GM19455 (cell line): ENCODE results near the gene CAMK4.

ENCODE experiments used
- ATAC-seq: cut with Tn5 transposase; IDR thresholded peaks from one replicate; pipeline ENCODE4 v1.9.1; 2021; ENCODE audit not compliant: unreplicated experiment

Gene CAMK4

GRCh38 chr5:111223787-111224560, at the start of gene CAMK4:
Gene CAMK4, plus strand, starts transcription at chr5:111224384. Its CDS starts 100 bp downstream, at chr5:111224484.
- peak; percentile 74 for ATAC-seq

- no peak for ATAC-seq
Observed at GRCh38 chr5:111183064-111183463, 41.1 kb upstream of the CAMK4 start.

GRCh38 chr5:111187079-111187478, 37.1 kb upstream of the CAMK4 start:
- no peak for ATAC-seq

DNA sequence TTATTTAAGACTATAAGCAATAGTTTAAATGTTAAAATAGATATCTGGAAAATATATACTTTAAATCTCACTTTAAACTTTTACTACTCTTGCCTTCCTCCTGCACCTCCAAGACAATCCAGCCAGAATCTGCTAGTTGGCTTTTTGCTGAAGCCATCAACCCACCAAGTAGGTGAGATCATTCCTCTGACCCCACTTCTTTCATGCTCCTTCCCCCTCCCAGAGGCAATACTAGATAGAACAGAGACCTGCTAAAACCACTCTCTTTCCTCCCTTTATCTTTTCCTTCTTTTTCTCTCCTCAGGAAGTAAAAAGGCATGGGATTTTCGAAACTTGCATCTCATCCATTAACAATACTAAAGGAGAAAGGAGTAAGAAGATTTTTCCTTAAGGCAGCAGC, 30.1 kb upstream of the CAMK4 start:
- ATAC-seq, result no peak

DNA sequence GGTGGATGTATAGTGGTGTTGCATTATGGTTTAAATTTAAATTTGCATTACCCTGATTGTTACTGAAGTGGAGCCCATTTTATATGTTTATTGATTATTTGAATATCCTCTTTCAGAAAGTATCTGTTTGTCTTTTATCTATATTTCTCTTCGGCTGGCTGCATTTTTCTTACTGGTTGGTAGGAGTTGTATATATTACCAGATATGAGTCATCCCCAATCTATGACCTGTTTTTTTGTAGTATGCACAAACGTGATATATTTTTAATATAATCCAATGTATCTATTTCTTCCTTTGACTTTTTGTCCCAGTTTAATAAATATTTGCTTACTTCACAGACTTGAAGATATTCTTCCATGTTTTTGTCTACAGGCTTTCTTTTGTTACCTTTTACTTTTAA, 29.3 kb upstream of the CAMK4 start:
- no peak for ATAC-seq

- ATAC-seq, result no peak
Observed at GRCh38 chr5:111197523-111197922, 26.7 kb upstream of the CAMK4 start.

DNA sequence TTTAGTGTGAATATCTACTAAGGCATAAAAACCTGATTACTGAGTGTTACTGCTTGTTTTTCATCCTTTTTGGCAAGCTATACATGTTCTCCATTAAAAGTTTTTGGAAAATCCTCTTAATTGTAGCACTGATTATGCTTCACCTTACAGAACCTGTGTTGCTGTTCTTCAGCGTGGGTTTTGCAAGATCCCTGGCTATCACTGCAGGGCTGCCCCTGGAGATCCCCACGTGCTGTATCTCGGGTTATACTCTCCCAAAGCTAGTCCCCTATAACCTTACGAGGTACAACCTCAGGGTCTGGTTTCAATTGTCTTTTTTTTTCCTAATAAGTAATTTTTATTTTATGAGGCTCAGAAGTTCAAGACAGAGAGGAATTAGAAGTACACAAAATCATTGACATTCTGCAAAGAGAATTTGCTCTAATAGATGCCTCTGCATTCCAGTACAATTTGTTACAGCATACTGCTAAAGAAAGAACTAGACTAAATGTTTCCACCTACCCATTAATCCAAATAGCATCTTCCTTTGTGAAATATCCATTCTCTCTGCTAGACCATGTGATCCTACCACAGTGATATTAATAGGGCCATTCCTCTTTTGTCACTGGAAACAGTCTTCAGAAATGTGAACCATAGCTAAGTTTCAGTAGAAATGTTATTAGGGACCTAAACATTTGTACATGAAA, 25.8 kb upstream of the CAMK4 start:
- no peak for ATAC-seq

DNA sequence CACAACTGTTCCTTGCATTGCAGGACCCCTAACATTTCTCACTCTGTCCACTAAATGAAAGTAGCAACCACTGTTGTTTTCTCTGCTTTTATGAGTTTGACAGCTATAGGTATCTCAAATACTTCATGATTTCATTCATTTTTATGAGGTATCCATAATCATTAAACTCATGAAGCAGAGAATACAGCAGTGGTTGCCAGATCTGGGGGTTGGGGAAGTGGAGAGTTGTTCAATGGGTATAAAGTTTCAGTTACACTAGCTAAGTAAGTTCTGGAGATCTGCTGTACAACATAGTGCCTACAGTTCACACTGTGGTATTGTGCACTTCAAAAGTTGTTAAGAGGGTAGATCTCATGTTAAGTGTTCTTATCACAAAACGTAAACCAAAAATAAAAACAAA, 23.4 kb upstream of the CAMK4 start:
- no peak for ATAC-seq

DNA sequence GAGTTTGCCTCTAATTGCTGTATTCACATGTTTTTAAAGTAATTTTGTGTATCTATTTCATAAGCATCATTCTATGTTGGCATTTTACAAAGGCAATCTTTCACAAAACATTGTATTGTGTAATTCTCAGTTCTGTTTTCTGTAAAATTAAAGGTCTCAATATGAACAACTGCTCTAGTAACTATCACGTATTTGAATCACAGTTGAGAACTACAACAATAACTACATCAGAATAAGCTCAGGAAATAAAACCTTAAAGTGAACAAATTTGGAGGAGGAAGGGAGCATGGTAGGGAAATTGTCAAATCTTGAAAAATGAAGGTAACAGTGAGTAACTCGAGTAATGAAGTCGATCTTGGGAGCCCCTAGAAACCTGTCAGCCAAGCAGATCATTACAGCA, 22.5 kb upstream of the CAMK4 start:
- no peak for ATAC-seq

GRCh38 chr5:111211341-111211740, 12.8 kb upstream of the CAMK4 start:
- peak; percentile 75 for ATAC-seq

GRCh38 chr5:111214052-111214742, 10.0 kb upstream of the CAMK4 start:
- no peak for ATAC-seq

- ATAC-seq, result no peak
Observed at GRCh38 chr5:111215971-111216370, 8.2 kb upstream of the CAMK4 start.

GRCh38 chr5:111221139-111221538, 3.0 kb upstream of the CAMK4 start:
- ATAC-seq, result no peak

DNA sequence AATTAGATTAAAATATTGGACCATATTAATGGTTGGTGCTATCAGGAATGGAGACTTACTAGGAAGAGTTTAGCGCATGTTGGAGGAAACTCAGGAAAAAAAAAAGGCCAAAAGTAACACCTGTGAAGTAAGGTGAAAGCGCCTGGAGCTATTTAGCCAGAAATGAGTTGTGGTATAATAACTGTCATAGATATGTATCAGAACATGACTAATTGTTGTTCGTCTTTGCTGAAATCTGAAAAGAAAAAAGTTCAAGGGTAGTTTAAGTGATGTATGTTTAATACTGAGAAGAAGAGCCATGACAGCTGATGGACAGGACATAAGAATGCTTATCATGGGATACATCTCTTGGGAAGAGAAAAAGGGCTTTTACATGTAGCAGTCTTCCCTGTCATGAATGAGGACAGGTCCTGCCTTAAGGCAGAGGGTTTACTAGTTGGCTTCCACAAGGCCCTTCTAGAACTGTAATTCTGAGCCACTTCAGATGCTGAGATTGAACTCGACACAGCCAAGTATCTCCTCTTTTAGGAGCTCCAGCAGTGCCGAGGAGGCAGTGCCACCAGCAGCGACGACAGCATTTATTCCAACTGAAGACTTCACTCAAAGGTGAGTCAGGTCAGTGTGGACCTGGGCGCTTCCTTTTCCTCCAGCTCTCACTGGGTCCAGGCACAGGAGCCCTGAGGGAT, 940 bp upstream of the CAMK4 start:
- no peak for ATAC-seq

- peak; percentile 30 for ATAC-seq
Observed at GRCh38 chr5:111224561-111225345, 569 bp downstream of the CAMK4 start.

GRCh38 chr5:111225926-111226325, 1.7 kb downstream of the CAMK4 start:
- ATAC-seq, result no peak

- ATAC-seq, result no peak
Observed at GRCh38 chr5:111226556-111226955, 2.4 kb downstream of the CAMK4 start.

DNA sequence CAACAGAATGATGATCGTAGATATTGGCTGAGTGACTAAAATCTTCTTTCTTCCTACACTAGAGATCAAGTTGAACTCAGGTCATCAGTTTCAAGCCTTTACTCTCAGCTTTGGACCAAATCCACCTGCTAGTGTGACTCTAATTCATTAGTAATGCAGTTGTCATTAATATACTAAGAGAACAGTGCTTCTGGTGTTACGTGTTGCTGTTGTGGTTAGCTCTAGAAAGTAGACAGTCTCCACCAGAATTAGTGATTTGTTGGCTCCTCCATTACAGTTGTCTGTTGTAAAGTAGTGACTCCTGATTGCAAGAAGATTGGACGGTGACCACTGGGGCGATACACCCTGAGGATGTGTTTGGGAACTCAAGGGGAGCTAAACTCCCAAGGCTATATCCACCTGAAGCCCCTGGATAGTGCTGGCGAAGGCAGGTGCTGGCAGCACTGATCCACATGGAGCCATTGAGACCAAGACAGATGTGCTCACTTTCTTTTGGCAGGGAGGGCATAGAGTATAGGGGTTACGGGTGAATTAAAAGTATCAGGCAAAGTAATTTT, 3.1 kb downstream of the CAMK4 start:
- no peak for ATAC-seq

GRCh38 chr5:111227801-111228200, 3.6 kb downstream of the CAMK4 start:
- ATAC-seq, result no peak

- no peak for ATAC-seq
Observed at GRCh38 chr5:111228520-111229220, 4.5 kb downstream of the CAMK4 start.
